ENCODE results near the gene MGRN1. TPM values are rescaled to one million over a fixed set of nuclear protein-coding genes. Genes with fewer than 3 reads are reported as not detected.

Gene MGRN1
- polyA plus RNA-seq, 1 donor from 2014 or later = 35.9 TPM

DNA sequence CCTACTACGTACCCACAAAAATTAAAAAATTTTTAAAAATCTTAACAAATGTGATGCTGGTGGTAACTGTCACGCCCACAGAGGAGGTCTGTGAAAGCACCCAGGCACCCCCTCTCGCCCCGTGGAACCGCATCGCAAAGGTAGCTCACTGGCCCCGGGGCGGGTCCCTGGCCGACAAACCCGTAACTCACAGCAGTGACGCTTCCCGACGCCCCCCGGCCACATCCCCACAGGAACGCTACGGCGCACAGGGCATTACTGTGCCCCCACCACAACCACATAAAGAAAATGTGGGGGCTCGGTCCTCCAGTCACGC, 109.1 kb downstream of the MGRN1 start:
- Histone ChIP-seq H3K4me2 (ENCODE audit: low read length) (peak overlapping the region; percentile 58), H3K9ac (ENCODE audit: low read length) (peak overlapping the region; percentile 82), H3K27ac (ENCODE audit: low read length) (peak overlapping the region; percentile 70), H3K4me3 (ENCODE audit: low read length) (peak overlapping the region; percentile 93), H3K9me2 (ENCODE audit: insufficient read depth, low read length) (no peaks in the 10 kb centered on the region), H3K79me2 (replicated peaks; ENCODE audit: insufficient read depth, low read length) (peaks cover 14% of the 10 kb centered on the region), H3F3A (ENCODE audit: insufficient read depth, low read length, poor library complexity, severe bottlenecking) (no peaks in the 10 kb centered on the region), H3K9me3 (ENCODE audit: low read length) (no peaks in the 10 kb centered on the region), H2AFZ (ENCODE audit: low read depth, low read length) (peak overlapping the region; percentile 56), H4K20me1 (ENCODE audit: insufficient read depth) (no peaks in the 10 kb centered on the region), H3K36me3 (ENCODE audit: insufficient read depth, low read length) (no peaks in the 10 kb centered on the region), H3K27me3 (ENCODE audit: insufficient read depth, low read depth, low read length) (no peaks in the 10 kb centered on the region)
- TF ChIP-seq SMC3 (conservative IDR thresholded peaks at IDR 0.05; ENCODE audit: poor library complexity) = no peak
- no peak for TF ChIP-seq TAF1 (IDR thresholded peaks at IDR 0.05; ENCODE audit: low read depth)
- no peak for TF ChIP-seq RAD21 (conservative IDR thresholded peaks at IDR 0.05)
- no peak for TF ChIP-seq MXI1 (conservative IDR thresholded peaks at IDR 0.05; ENCODE audit: poor library complexity, severe bottlenecking)
- TF ChIP-seq EZH2 (IDR thresholded peaks at IDR 0.05; ENCODE audit: borderline replicate concordance, insufficient read depth, low read length, poor library complexity, severe bottlenecking) = no peak
- TF ChIP-seq, protein P1, sequence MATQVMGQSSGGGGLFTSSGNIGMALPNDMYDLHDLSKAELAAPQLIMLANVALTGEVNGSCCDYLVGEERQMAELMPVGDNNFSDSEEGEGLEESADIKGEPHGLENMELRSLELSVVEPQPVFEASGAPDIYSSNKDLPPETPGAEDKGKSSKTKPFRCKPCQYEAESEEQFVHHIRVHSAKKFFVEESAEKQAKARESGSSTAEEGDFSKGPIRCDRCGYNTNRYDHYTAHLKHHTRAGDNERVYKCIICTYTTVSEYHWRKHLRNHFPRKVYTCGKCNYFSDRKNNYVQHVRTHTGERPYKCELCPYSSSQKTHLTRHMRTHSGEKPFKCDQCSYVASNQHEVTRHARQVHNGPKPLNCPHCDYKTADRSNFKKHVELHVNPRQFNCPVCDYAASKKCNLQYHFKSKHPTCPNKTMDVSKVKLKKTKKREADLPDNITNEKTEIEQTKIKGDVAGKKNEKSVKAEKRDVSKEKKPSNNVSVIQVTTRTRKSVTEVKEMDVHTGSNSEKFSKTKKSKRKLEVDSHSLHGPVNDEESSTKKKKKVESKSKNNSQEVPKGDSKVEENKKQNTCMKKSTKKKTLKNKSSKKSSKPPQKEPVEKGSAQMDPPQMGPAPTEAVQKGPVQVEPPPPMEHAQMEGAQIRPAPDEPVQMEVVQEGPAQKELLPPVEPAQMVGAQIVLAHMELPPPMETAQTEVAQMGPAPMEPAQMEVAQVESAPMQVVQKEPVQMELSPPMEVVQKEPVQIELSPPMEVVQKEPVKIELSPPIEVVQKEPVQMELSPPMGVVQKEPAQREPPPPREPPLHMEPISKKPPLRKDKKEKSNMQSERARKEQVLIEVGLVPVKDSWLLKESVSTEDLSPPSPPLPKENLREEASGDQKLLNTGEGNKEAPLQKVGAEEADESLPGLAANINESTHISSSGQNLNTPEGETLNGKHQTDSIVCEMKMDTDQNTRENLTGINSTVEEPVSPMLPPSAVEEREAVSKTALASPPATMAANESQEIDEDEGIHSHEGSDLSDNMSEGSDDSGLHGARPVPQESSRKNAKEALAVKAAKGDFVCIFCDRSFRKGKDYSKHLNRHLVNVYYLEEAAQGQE (IDR thresholded peaks at IDR 0.05; ENCODE audit: borderline replicate concordance) = peak; percentile 13

DNA sequence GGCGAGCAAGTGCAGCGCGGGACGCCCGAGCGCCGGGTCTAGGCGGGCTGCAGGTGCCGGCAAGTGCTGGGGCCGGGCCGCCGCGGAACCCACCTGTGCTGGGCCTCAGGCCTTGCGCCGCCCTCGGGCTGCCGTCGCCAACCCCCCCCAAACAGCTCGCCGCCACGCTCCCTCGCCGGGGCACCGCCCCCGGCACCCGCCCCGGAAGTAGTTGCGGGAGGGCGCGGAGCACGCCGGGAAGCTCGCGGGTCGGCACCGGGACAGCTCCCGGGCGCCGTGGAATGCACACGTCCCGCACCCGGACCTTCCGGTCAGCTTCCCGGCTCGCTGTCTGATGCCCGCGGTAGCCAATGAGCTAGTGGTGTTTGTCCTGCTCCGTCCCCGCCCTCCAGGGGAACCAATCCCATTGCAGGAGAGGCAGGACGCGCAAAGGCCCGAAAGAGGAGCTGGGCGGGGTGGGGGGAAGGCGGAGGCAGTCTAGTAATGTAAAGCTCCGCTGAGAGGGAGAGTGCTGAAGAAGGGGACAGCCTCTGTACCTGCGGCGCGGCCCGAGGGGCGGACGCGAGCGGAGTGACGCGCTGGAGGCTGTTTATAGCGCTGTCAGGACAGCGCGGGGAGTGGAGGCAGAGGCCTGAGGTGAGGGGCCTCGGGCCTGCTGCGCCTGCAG, 109.6 kb downstream of the MGRN1 start, which contains the start of the genes ANKS3 and DNAAF8:
Gene ANKS3 (minus strand): TSS at position 209 of the 667 bp plus-strand sequence. CDS start 4,122 bp downstream, outside the sequence.
Gene DNAAF8 (plus strand): TSS at position 475 of the 667 bp plus-strand sequence. CDS start 1,978 bp downstream, outside the sequence.
- H3F3A ChIP-seq (ENCODE audit: insufficient read depth, low read length, poor library complexity, severe bottlenecking) = no peaks in the 10 kb centered on the region
- no peaks in the 10 kb centered on the region for H3K9me3 ChIP-seq (ENCODE audit: low read length)
- H3K4me2 ChIP-seq (ENCODE audit: low read length) = peak within 1 kb of the TSS; percentile 78
- H3K79me2 ChIP-seq (replicated peaks; ENCODE audit: insufficient read depth, low read length) = peaks cover 14% of the 10 kb centered on the region
- TF ChIP-seq EP300 (conservative IDR thresholded peaks at IDR 0.05; ENCODE audit: poor library complexity, severe bottlenecking) = peak; percentile 37
- peak; percentile 55 for TF ChIP-seq POLR2AphosphoS5 (IDR thresholded peaks at IDR 0.05)
- no peak for TF ChIP-seq TAF1 (IDR thresholded peaks at IDR 0.05; ENCODE audit: low read depth)
- peak; percentile 92 for TF ChIP-seq MXI1 (conservative IDR thresholded peaks at IDR 0.05; ENCODE audit: poor library complexity, severe bottlenecking)
- TF ChIP-seq SMC3 (conservative IDR thresholded peaks at IDR 0.05; ENCODE audit: poor library complexity) = peak; percentile 29
- H2AFZ ChIP-seq (ENCODE audit: low read depth, low read length) = peak within 1 kb of the TSS; percentile 93
- peak within 1 kb of the TSS; percentile 82 for H3K9ac ChIP-seq (ENCODE audit: low read length)
- no peaks in the 10 kb centered on the region for H4K20me1 ChIP-seq (ENCODE audit: insufficient read depth)
- H3K4me3 ChIP-seq (ENCODE audit: low read length) = peak within 1 kb of the TSS; percentile 93
- no peaks in the 10 kb centered on the region for H3K9me2 ChIP-seq (ENCODE audit: insufficient read depth, low read length)
- peak within 1 kb of the TSS; percentile 70 for H3K27ac ChIP-seq (ENCODE audit: low read length)
- H3K36me3 ChIP-seq (ENCODE audit: insufficient read depth, low read length) = no peaks in the 10 kb centered on the region
- H3K27me3 ChIP-seq (ENCODE audit: insufficient read depth, low read depth, low read length) = no peaks in the 10 kb centered on the region

All from neural cell (in vitro differentiated cells).